GM23248 (cell line): ENCODE results near the gene KCNN3. TPM values are rescaled to one million over a fixed set of nuclear protein-coding genes. Genes with fewer than 3 reads are reported as not detected.

Experiments
- DNase-seq: peaks from one replicate; pipeline ENCODE4 v3.0.0-alpha.2; 2015
- H2AFZ ChIP-seq: fragments of 200-600 bp; sonication (generic); 2 replicates; pipeline ENCODE4 v1.6.1; 2016; ENCODE audit warnings: antibody characterized with exemption
- H3F3A ChIP-seq: fragments of 200-600 bp; sonication (generic); 2 replicates; pipeline ENCODE4 v1.6.1; 2016; ENCODE audit warnings: mild to moderate bottlenecking, antibody characterized with exemption, mixed run types; ENCODE audit not compliant: insufficient read depth
- H3K27ac ChIP-seq: fragments of 200-600 bp; sonication (generic); 2 replicates; pipeline ENCODE4 v1.5.1; 2016; ENCODE audit warnings: mild to moderate bottlenecking
- H3K27me3 ChIP-seq: fragments of 200-600 bp; sonication (generic); replicated peaks from 2 replicates; pipeline ENCODE4 v1.6.1; 2016; ENCODE audit warnings: mild to moderate bottlenecking; ENCODE audit not compliant: insufficient read depth
- H3K36me3 ChIP-seq: fragments of 200-600 bp; sonication (generic); 2 replicates; pipeline ENCODE4 v1.6.1; 2016; ENCODE audit warnings: low read depth, mild to moderate bottlenecking
- H3K4me1 ChIP-seq: fragments of 200-600 bp; sonication (generic); 2 replicates; pipeline ENCODE4 v1.6.1; 2016; ENCODE audit warnings: mild to moderate bottlenecking; ENCODE audit not compliant: insufficient read depth
- H3K4me2 ChIP-seq: fragments of 200-600 bp; sonication (generic); one replicate; pipeline ENCODE4 v1.6.1; 2016; ENCODE audit warnings: mild to moderate bottlenecking; ENCODE audit not compliant: unreplicated experiment
- H3K4me3 ChIP-seq: fragments of 200-600 bp; sonication (generic); 2 replicates; pipeline ENCODE4 v1.5.1; 2016; ENCODE audit warnings: mild to moderate bottlenecking
- H3K79me2 ChIP-seq: fragments of 200-600 bp; sonication (generic); 2 replicates; pipeline ENCODE4 v1.6.1; 2016; ENCODE audit warnings: mild to moderate bottlenecking; ENCODE audit not compliant: insufficient read depth
- H3K9ac ChIP-seq: fragments of 200-600 bp; sonication (generic); 2 replicates; pipeline ENCODE4 v1.6.1; 2016; ENCODE audit warnings: mild to moderate bottlenecking
- H3K9me2 ChIP-seq: fragments of 200-600 bp; sonication (generic); 2 replicates; pipeline ENCODE4 v1.6.1; 2016; ENCODE audit warnings: mixed run types, mild to moderate bottlenecking, moderate library complexity; ENCODE audit not compliant: insufficient read depth
- H3K9me3 ChIP-seq: fragments of 200-600 bp; sonication (generic); one replicate; pipeline ENCODE4 v1.6.1; 2017; ENCODE audit warnings: low read depth
- H4K20me1 ChIP-seq: fragments of 200-600 bp; sonication (generic); 2 replicates; pipeline ENCODE4 v1.6.0; 2016; ENCODE audit not compliant: insufficient read depth
- EZH2 ChIP-seq: fragments of 200-600 bp; sonication (generic); IDR thresholded peaks from 2 replicates; pipeline ENCODE4 v1.6.1; 2018; ENCODE audit warnings: antibody characterized with exemption, mild to moderate bottlenecking; ENCODE audit not compliant: insufficient read depth, poor library complexity, severe bottlenecking
- EZH2phosphoT487 ChIP-seq: fragments of 200-600 bp; sonication (generic); IDR thresholded peaks from 2 replicates; pipeline ENCODE4 v1.6.1; 2018; ENCODE audit warnings: antibody characterized with exemption, moderate library complexity, mild to moderate bottlenecking, low read depth; ENCODE audit not compliant: insufficient read depth
- WGBS, 2 experiments: methylation state at CpG; one replicate each; pipeline ENCODE4 v1.1.6; 2015 to 2017; ENCODE audit warnings: low lambda C conversion rate in 2 of 2, low coverage in 1 of 2; ENCODE audit errors: missing lambda C conversion rate in 2 of 2; 5-methylcytosine and 5-hydroxymethylcytosine counted together
- in situ Hi-C: fragments of 300-500 bp; cut with MboI; formaldehyde crosslinking; loops from 2 replicates; pipeline ENCODE4 v1.15.0; 2020
- polyA plus RNA-seq: library from polyadenylated mRNA; unstranded; fragments of >200 nt; fragmentation: Nextera tagmentation; extraction: Ambion mirVana; gene quantifications from 2 replicates; pipeline ENCODE4 v1.2.1, GENCODE V29; 2016
- total RNA-seq: library from RNA; depleted of rRNA; stranded (reverse); fragments of >200 nt; shearing (Covaris generic); gene quantifications from 2 replicates; pipeline ENCODE4 v1.2.3, GENCODE V29; 2014

Gene KCNN3
- total and polyA plus RNA-seq, 2 experiments from 2014 or later: not detected

DNA sequence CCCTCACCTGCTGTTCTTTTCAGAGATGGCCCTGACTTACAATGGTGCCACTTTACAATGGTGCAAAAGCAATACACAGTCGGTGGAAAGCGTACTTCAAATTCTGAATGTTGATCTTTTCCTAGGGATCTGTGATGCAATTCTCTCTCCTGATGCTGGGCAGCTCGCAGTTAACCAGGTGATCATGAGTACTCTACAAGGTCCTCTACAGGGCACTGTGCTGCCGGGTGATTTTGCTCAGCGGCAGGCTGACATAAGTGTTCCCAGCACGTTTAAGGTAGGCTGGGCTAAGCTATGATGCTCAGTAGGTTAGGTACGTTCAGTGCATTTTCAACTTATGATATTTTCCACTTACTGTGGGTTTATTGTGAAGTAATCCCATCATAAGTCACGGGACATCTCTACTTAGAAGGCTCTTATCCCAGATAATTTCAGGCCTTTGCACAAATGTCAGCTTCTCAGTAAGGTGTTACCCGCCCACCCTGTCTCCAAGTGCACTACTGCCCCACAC lies 126.5 kb downstream of the KCNN3 start:
- 94 to 97% methylated on average over 9 of the region's 9 CpGs for WGBS, 2 experiments
- peaks cover 27% of the 10 kb centered on the region for H3K4me1 ChIP-seq
- no peak overlapping the region for H3K9ac ChIP-seq
- H3K9me3 ChIP-seq: no peaks in the 10 kb centered on the region
- peaks cover 28% of the 10 kb centered on the region for H3F3A ChIP-seq
- H3K4me2 ChIP-seq: no peak overlapping the region
- no peak overlapping the region for H3K27ac ChIP-seq
- TF ChIP-seq EZH2 (no peak), EZH2phosphoT487 (no peak)
- no peak for DNase-seq
- H3K36me3 ChIP-seq: no peaks in the 10 kb centered on the region
- H2AFZ ChIP-seq: no peak overlapping the region
- H3K79me2 ChIP-seq: no peaks in the 10 kb centered on the region
- H3K4me3 ChIP-seq: no peak overlapping the region
- in situ Hi-C loops: no loop called here
- H4K20me1 ChIP-seq: no peaks in the 10 kb centered on the region
- H3K27me3 ChIP-seq: no peaks in the 10 kb centered on the region
- no peaks in the 10 kb centered on the region for H3K9me2 ChIP-seq

DNA sequence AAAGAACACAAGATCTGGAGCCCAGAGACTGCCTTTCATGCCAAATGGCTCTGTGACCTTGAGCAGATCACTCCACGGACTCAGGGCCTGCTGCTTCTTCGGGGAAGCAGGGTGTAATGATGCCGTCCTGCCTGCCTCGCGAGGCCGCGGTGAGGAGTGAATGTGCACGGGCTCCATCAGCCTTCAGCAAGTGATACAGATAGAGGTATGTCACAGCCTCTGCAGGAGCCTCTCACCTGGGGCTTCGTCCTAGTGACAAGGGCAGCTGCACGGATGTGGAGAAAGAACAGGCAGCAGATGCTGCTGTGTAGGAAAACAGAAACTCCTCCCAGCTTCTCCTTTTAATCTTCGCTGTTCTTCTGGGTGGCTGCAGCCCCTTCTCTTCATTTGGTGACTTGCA lies 127.5 kb downstream of the KCNN3 start:
- Histone ChIP-seq H3K9ac (no peak overlapping the region), H3K4me2 (no peak overlapping the region), H3F3A (peaks cover 29% of the 10 kb centered on the region), H3K9me3 (no peaks in the 10 kb centered on the region), H3K27me3 (no peaks in the 10 kb centered on the region), H3K4me1 (peaks cover 20% of the 10 kb centered on the region), H4K20me1 (no peaks in the 10 kb centered on the region), H3K9me2 (no peaks in the 10 kb centered on the region), H3K36me3 (no peaks in the 10 kb centered on the region), H2AFZ (no peak overlapping the region), H3K4me3 (no peak overlapping the region), H3K79me2 (no peaks in the 10 kb centered on the region), H3K27ac (no peak overlapping the region)
- TF ChIP-seq EZH2 (no peak), EZH2phosphoT487 (no peak)
- DNase-seq: no peak
- in situ Hi-C loops: no loop called here
- 79 to 82% methylated on average over 11 of the region's 11 CpGs for WGBS, 2 experiments

DNA sequence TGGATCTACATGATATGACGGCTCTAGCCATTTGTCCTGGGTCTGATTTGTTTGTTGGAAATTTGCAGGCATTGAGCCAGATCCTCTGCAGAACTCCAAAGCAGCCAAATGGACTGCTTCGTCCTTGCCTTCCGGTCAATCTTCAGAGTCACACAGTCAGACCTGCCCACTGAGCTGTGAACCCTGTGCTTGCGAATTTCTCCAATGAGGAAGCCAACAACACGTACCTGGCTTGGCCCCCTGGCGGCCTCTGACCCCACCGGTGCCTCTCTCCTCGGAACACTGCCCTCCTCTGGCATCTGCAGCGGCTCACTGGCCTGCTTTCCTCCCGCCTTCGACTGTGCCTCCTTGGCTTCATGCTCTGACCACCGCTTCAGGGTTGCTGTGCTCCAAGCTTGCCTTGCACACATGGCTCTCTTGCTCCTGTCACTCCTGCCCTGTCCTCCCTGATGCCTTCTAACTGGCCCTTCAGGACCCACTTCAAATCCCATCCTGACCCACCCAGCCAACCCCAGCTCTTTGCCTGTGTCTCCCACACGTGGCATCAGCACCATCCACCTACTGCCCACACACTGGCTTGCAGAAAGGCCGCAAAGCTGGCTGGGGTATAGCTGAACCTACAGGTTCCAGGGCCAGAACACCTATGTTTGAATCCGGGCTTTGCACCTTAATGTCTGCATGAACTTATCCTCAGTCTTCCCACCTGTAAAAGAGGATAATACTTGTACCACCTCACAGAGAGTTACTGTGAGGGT lies 128.2 kb downstream of the KCNN3 start:
- Histone ChIP-seq H3K9ac (0 out of 2 replicates have a peak overlapping the region, but pooled peaks have one; percentile 18), H3K36me3 (no peaks in the 10 kb centered on the region), H3F3A (peaks cover 35% of the 10 kb centered on the region), H3K4me3 (no peak overlapping the region), H3K27ac (peak overlapping the region; percentile 73), H3K9me3 (no peaks in the 10 kb centered on the region), H3K79me2 (no peaks in the 10 kb centered on the region), H3K4me1 (peaks cover 27% of the 10 kb centered on the region), H3K27me3 (no peaks in the 10 kb centered on the region), H4K20me1 (no peaks in the 10 kb centered on the region), H3K4me2 (peak overlapping the region; percentile 24), H2AFZ (no peak overlapping the region), H3K9me2 (no peaks in the 10 kb centered on the region)
- 37 to 51% methylated on average over 15 of the region's 15 CpGs for WGBS, 2 experiments
- TF ChIP-seq EZH2 (no peak), EZH2phosphoT487 (no peak)
- peak; percentile 81 for DNase-seq
- in situ Hi-C loops: no loop called here

DNA sequence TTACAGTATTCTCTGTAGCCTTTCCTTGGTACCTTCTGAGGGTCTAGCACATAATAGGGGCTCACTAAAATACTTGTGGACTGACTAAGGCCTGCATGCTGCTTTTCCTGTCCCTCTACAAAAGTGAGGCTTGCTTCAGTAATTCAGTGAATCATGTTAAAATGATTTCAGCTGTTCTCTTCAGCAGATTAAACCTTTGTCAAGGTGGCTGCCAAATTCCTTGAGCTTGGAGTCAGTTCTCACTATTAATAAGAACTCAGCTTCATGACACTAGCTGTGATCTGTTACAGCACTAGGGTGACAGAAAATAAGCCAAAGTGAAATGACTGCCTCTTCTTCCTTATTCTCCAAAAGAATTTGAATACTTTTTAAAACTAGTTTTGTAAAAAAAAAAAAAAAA lies 128.8 kb downstream of the KCNN3 start:
- Histone ChIP-seq H4K20me1 (no peaks in the 10 kb centered on the region), H3K9ac (0 out of 2 replicates have a peak overlapping the region, but pooled peaks have one; percentile 18), H3F3A (peaks cover 40% of the 10 kb centered on the region), H3K9me2 (no peaks in the 10 kb centered on the region), H3K36me3 (no peaks in the 10 kb centered on the region), H3K9me3 (no peaks in the 10 kb centered on the region), H3K79me2 (no peaks in the 10 kb centered on the region), H2AFZ (no peak overlapping the region), H3K27me3 (no peaks in the 10 kb centered on the region), H3K4me3 (no peak overlapping the region), H3K27ac (peak overlapping the region; percentile 73), H3K4me1 (peaks cover 32% of the 10 kb centered on the region), H3K4me2 (peak overlapping the region; percentile 24)
- no peak for TF ChIP-seq EZH2phosphoT487
- TF ChIP-seq EZH2: no peak
- in situ Hi-C loops: no loop called here
- DNase-seq: peak; percentile 92
